GM12878 (cell line): Measurements from ENCODE around the gene OR52B2. TPM values are rescaled to one million over a fixed set of nuclear protein-coding genes. Genes with fewer than 3 reads are reported as not detected.
A peak's percentile ranks its signal among the peaks of the same experiment; 100 is the strongest.

Experiments
- BRCA1 ChIP-seq: IDR thresholded peaks from 2 replicates; pipeline ENCODE4 v1.6.1; 2011; ENCODE audit warnings: low read depth, low read length, improper control_type of control experiment
- CEBPB ChIP-seq, 2 experiments: fragments of 150-350 bp in 1 of 2; IDR thresholded peaks; 2 replicates each; pipeline ENCODE4 v1.6.1; 2012 to 2014; ENCODE audit warnings: low read depth in 2 of 2, low read length in 2 of 2, borderline replicate concordance in 1 of 2, inconsistent platforms in 1 of 2
- CREM ChIP-seq: IDR thresholded peaks from 2 replicates; pipeline ENCODE4 v1.6.1; 2014; ENCODE audit warnings: antibody characterized with exemption, low read depth
- DPF2 ChIP-seq: fragments of 450-650 bp; IDR thresholded peaks from 2 replicates; pipeline ENCODE4 v1.6.1; 2017; ENCODE audit warnings: mild to moderate bottlenecking
- EGR1 ChIP-seq, 2 experiments: IDR thresholded peaks; 1 replicate in 1 of 2; 2 replicates in 1 of 2; pipeline ENCODE4 v1.6.1; 2011 to 2012; ENCODE audit warnings: low read depth in 2 of 2, low read length in 2 of 2, borderline replicate concordance in 1 of 2, mild to moderate bottlenecking in 1 of 2, moderate library complexity in 1 of 2
- ESRRA ChIP-seq: IDR thresholded peaks from 2 replicates; pipeline ENCODE4 v1.6.1; 2012; ENCODE audit warnings: mild to moderate bottlenecking, low read length, improper control_type of control experiment
- GABPA ChIP-seq: IDR thresholded peaks from 2 replicates; pipeline ENCODE4 v1.6.1; 2014; ENCODE audit warnings: antibody characterized with exemption, low read depth, mild to moderate bottlenecking, inconsistent platforms
- GATAD2B ChIP-seq: fragments of 450-650 bp; conservative IDR thresholded peaks from 2 replicates; pipeline ENCODE4 v1.6.1; 2017; ENCODE audit warnings: low read depth, mild to moderate bottlenecking, moderate library complexity
- HDAC2 ChIP-seq: fragments of 200-600 bp; sonication (generic); IDR thresholded peaks from 2 replicates; pipeline ENCODE4 v1.6.1; 2017
- IKZF1 ChIP-seq: fragments of 450-650 bp; conservative IDR thresholded peaks from 2 replicates; pipeline ENCODE4 v1.6.1; 2017; ENCODE audit warnings: antibody characterized with exemption, mild to moderate bottlenecking
- IRF4 ChIP-seq: IDR thresholded peaks from 2 replicates; pipeline ENCODE4 v1.6.1; 2011; ENCODE audit warnings: low read depth, low read length
- JUNB ChIP-seq: IDR thresholded peaks from 2 replicates; pipeline ENCODE4 v1.6.1; 2016; ENCODE audit warnings: antibody characterized with exemption, mild to moderate bottlenecking
- KLF5 ChIP-seq: fragments of 450-650 bp; IDR thresholded peaks from 2 replicates; pipeline ENCODE4 v1.6.1; 2014; ENCODE audit warnings: mild to moderate bottlenecking; ENCODE audit not compliant: partially characterized antibody
- MEF2B ChIP-seq: fragments of 450-650 bp; IDR thresholded peaks from 2 replicates; pipeline ENCODE4 v1.6.1; 2018; ENCODE audit warnings: mild to moderate bottlenecking, moderate library complexity; ENCODE audit not compliant: partially characterized antibody, poor library complexity, severe bottlenecking
- MXI1 ChIP-seq: fragments of 150-350 bp; IDR thresholded peaks from 2 replicates; pipeline ENCODE4 v1.6.1; 2011; ENCODE audit warnings: low read depth, mild to moderate bottlenecking, inconsistent platforms, low read length, improper control_type of control experiment
- NFXL1 ChIP-seq: fragments of 450-650 bp; IDR thresholded peaks from 2 replicates; pipeline ENCODE4 v1.6.1; 2017; ENCODE audit warnings: antibody characterized with exemption, mild to moderate bottlenecking, borderline replicate concordance
- POLR2AphosphoS2 ChIP-seq: IDR thresholded peaks from 2 replicates; pipeline ENCODE4 v1.6.1; 2011; ENCODE audit warnings: low read depth, mild to moderate bottlenecking, low read length, improper control_type of control experiment, moderate library complexity
- POLR2AphosphoS5 ChIP-seq: IDR thresholded peaks from 2 replicates; pipeline ENCODE4 v1.6.1; 2011; ENCODE audit warnings: mild to moderate bottlenecking, low read length, inconsistent platforms
- RFX5 ChIP-seq: IDR thresholded peaks from 2 replicates; pipeline ENCODE4 v1.6.1; 2011; ENCODE audit warnings: low read depth, low read length, improper control_type of control experiment
- RUNX3 ChIP-seq: IDR thresholded peaks from 2 replicates; pipeline ENCODE4 v1.6.1; 2012; ENCODE audit warnings: low read length, inconsistent platforms
- SIN3A ChIP-seq: IDR thresholded peaks from 2 replicates; pipeline ENCODE4 v1.6.1; 2012; ENCODE audit warnings: low read depth, low read length, improper control_type of control experiment
- TCF12 ChIP-seq: IDR thresholded peaks from 2 replicates; pipeline ENCODE4 v1.6.1; 2011; ENCODE audit warnings: low read depth, mild to moderate bottlenecking, low read length
- ZSCAN29 ChIP-seq: fragments of 450-650 bp; IDR thresholded peaks from 2 replicates; pipeline ENCODE4 v1.6.1; 2017; ENCODE audit warnings: mild to moderate bottlenecking, moderate library complexity
- polyA plus RNA-seq, 11 experiments: library from polyadenylated mRNA; depleted of rRNA in 4 of 11; unstranded in 6 of 11; stranded (reverse) in 5 of 11; fragments of >200 nt; fragmentation: Nextera tagmentation in 4 of 11; fragmentation: Illumina TruSeq in 1 of 11; extraction: Ambion mirVana in 4 of 11; extraction: Trizol in 1 of 11; gene quantifications; 1 replicate in 1 of 11; 2 replicates in 10 of 11; pipeline versions ENCODE4 v1.2.1 to v1.2.3, GENCODE V29; 2011 to 2016; ENCODE audit warnings: inconsistent platforms in 2 of 11, missing spikeins in 2 of 11, low read depth in 1 of 11
- total RNA-seq, 4 experiments: library from RNA; depleted of rRNA in 3 of 4; stranded (reverse); fragments of >200 nt in 3 of 4; fragmentation: Illumina TruSeq in 1 of 4; extraction: Trizol in 1 of 4; gene quantifications; 2 replicates each; pipeline versions ENCODE4 v1.2.1 to v1.2.3, GENCODE V29; 2013 to 2021
- TF ChIP-seq, protein P1 (sequence below): fragments of 450-650 bp; IDR thresholded peaks from 2 replicates; pipeline ENCODE4 v1.6.1; 2017; ENCODE audit warnings: antibody characterized with exemption, mild to moderate bottlenecking, moderate library complexity
- TF ChIP-seq, protein P2 (sequence below): IDR thresholded peaks from 2 replicates; pipeline ENCODE4 v1.6.1; 2011; ENCODE audit warnings: low read depth, mild to moderate bottlenecking, low read length, moderate library complexity, borderline replicate concordance; ENCODE audit errors: extremely low read depth
- TF ChIP-seq, protein P3 (sequence below): fragments of 450-650 bp; IDR thresholded peaks from 2 replicates; pipeline ENCODE4 v1.6.1; 2018; ENCODE audit warnings: mild to moderate bottlenecking, low read depth, moderate library complexity; ENCODE audit not compliant: partially characterized antibody
- TF ChIP-seq, protein P4 (sequence below): fragments of 450-650 bp; IDR thresholded peaks from 2 replicates; pipeline ENCODE4 v1.6.1; 2017; ENCODE audit warnings: low read depth, mild to moderate bottlenecking, moderate library complexity

The OR52B2 gene
- total and polyA plus RNA-seq, 10 of the 15 experiments (the other 5 are each of a cell fraction or from before 2014, with no cell fraction given) = 0.08 TPM; not detected in 9

DNA sequence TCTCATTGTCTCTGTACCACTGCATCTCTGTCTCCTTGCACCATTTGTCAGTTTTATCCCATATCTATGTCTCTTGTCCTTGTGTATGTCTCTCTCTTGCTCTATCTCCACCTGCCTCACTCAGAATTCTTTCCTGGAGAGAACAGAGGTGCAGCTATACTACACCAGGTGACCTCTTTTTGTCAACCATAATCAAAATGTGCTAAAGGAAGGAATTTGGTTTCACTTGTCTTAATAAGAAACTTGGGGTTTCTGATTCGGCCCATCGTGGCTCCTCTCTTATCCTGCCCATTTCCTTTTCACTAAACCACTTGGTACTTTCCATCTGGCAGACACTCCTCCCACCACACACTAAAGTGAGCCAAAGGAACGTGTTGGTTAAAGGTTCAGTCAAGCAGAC, 33.2 kb upstream of the OR52B2 start (continued):
- TF ChIP-seq, protein P1, sequence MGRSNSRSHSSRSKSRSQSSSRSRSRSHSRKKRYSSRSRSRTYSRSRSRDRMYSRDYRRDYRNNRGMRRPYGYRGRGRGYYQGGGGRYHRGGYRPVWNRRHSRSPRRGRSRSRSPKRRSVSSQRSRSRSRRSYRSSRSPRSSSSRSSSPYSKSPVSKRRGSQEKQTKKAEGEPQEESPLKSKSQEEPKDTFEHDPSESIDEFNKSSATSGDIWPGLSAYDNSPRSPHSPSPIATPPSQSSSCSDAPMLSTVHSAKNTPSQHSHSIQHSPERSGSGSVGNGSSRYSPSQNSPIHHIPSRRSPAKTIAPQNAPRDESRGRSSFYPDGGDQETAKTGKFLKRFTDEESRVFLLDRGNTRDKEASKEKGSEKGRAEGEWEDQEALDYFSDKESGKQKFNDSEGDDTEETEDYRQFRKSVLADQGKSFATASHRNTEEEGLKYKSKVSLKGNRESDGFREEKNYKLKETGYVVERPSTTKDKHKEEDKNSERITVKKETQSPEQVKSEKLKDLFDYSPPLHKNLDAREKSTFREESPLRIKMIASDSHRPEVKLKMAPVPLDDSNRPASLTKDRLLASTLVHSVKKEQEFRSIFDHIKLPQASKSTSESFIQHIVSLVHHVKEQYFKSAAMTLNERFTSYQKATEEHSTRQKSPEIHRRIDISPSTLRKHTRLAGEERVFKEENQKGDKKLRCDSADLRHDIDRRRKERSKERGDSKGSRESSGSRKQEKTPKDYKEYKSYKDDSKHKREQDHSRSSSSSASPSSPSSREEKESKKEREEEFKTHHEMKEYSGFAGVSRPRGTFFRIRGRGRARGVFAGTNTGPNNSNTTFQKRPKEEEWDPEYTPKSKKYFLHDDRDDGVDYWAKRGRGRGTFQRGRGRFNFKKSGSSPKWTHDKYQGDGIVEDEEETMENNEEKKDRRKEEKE = no peak
- no peak for TF ChIP-seq IRF4
- no peak for TF ChIP-seq HDAC2
- 0 out of 2 replicates have a peak, but pooled peaks have one; percentile 19 for TF ChIP-seq DPF2
- no peak for TF ChIP-seq ESRRA
- no peak for TF ChIP-seq RFX5
- no peak for TF ChIP-seq JUNB
- TF ChIP-seq GABPA = no peak
- TF ChIP-seq GATAD2B = no peak
- TF ChIP-seq SIN3A = no peak
- no peak for TF ChIP-seq ZSCAN29
- TF ChIP-seq EGR1 (IDR thresholded peaks at IDR 0.05; ENCODE audit: borderline replicate concordance in 1 of 2, low read depth in 2 of 2, low read length in 2 of 2) = no peak
- TF ChIP-seq MXI1 = no peak
- TF ChIP-seq CEBPB (IDR thresholded peaks at IDR 0.05; ENCODE audit: borderline replicate concordance in 1 of 2, low read depth in 2 of 2, low read length in 2 of 2) = no peak
- TF ChIP-seq POLR2AphosphoS2 = no peak
- peak; percentile 65 for TF ChIP-seq IKZF1
- TF ChIP-seq, protein P2, sequence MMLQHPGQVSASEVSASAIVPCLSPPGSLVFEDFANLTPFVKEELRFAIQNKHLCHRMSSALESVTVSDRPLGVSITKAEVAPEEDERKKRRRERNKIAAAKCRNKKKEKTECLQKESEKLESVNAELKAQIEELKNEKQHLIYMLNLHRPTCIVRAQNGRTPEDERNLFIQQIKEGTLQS = no peak
- TF ChIP-seq TCF12 = no peak
- no peak for TF ChIP-seq NFXL1
- TF ChIP-seq, protein P3, sequence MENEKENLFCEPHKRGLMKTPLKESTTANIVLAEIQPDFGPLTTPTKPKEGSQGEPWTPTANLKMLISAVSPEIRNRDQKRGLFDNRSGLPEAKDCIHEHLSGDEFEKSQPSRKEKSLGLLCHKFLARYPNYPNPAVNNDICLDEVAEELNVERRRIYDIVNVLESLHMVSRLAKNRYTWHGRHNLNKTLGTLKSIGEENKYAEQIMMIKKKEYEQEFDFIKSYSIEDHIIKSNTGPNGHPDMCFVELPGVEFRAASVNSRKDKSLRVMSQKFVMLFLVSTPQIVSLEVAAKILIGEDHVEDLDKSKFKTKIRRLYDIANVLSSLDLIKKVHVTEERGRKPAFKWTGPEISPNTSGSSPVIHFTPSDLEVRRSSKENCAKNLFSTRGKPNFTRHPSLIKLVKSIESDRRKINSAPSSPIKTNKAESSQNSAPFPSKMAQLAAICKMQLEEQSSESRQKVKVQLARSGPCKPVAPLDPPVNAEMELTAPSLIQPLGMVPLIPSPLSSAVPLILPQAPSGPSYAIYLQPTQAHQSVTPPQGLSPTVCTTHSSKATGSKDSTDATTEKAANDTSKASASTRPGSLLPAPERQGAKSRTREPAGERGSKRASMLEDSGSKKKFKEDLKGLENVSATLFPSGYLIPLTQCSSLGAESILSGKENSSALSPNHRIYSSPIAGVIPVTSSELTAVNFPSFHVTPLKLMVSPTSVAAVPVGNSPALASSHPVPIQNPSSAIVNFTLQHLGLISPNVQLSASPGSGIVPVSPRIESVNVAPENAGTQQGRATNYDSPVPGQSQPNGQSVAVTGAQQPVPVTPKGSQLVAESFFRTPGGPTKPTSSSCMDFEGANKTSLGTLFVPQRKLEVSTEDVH = no peak
- TF ChIP-seq MEF2B = peak; percentile 17
- TF ChIP-seq, protein P4, sequence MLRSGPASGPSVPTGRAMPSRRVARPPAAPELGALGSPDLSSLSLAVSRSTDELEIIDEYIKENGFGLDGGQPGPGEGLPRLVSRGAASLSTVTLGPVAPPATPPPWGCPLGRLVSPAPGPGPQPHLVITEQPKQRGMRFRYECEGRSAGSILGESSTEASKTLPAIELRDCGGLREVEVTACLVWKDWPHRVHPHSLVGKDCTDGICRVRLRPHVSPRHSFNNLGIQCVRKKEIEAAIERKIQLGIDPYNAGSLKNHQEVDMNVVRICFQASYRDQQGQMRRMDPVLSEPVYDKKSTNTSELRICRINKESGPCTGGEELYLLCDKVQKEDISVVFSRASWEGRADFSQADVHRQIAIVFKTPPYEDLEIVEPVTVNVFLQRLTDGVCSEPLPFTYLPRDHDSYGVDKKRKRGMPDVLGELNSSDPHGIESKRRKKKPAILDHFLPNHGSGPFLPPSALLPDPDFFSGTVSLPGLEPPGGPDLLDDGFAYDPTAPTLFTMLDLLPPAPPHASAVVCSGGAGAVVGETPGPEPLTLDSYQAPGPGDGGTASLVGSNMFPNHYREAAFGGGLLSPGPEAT = peak; percentile 84
- TF ChIP-seq BRCA1 = no peak
- peak; percentile 57 for TF ChIP-seq RUNX3
- TF ChIP-seq CREM = no peak
- TF ChIP-seq POLR2AphosphoS5 = no peak
- TF ChIP-seq KLF5 = no peak
